IMR-90 (cell line): Measurements from ENCODE around the gene SAMHD1. TPM values are rescaled to one million over a fixed set of nuclear protein-coding genes. Genes with fewer than 3 reads are reported as not detected.

Experiments used
- ATAC-seq: fragments of 200-7000 bp; cut with Tn5 transposase; 2 replicates; pipeline ENCODE4 v1.9.1; 2020; ENCODE audit warnings: low read depth, mild to moderate bottlenecking, moderate library complexity
- BruUV-seq: library from RNA; stranded (reverse); fragments of 400-500 nt; replicated peaks from 2 replicates; lab custom pipeline; 2021; lab: Mats Ljungman, UMichigan
- CTCF ChIA-PET: fragments of 300-600 bp; formaldehyde crosslinking; extraction: SDS; loops from one replicate; lab custom pipeline; 2021; ENCODE audit warnings: antibody characterized with exemption; lab: Yijun Ruan, JAX
- POLR2A ChIA-PET: fragments of 300-600 bp; sonication (Branson Sonifier 250); formaldehyde crosslinking; loops from one replicate; lab custom pipeline; 2022; ENCODE audit warnings: antibody characterized with exemption; ENCODE audit not compliant: unreplicated experiment; lab: Charles Lee
- DNase-seq: peaks from one replicate; pipeline ENCODE4 v3.0.0; 2013
- H2AFZ ChIP-seq: replicated peaks from 2 replicates; pipeline ENCODE3; 2013; ENCODE audit warnings: low read length, mild to moderate bottlenecking; ENCODE audit not compliant: poor library complexity
- H2AK5ac ChIP-seq: 2 replicates; pipeline ENCODE4 v1.6.1; 2013; ENCODE audit warnings: low read depth, low read length, inconsistent platforms
- H2AK9ac ChIP-seq: replicated peaks from 2 replicates; pipeline ENCODE3; 2013; ENCODE audit warnings: mild to moderate bottlenecking, low read depth, low read length, moderate library complexity; ENCODE audit not compliant: poor library complexity
- H2BK120ac ChIP-seq: 2 replicates; pipeline ENCODE4 v1.6.1; 2013; ENCODE audit warnings: low read depth, low read length, inconsistent platforms
- H2BK15ac ChIP-seq: 3 replicates; pipeline ENCODE4 v1.6.1; 2013; ENCODE audit warnings: low read depth, low read length, inconsistent platforms
- H2BK20ac ChIP-seq: 2 replicates; pipeline ENCODE4 v1.6.1; 2013; ENCODE audit warnings: low read depth, mild to moderate bottlenecking, inconsistent platforms, low read length, moderate library complexity
- H2BK5ac ChIP-seq: 2 replicates; pipeline ENCODE4 v1.6.1; 2013; ENCODE audit warnings: mild to moderate bottlenecking, low read depth, low read length, inconsistent platforms; ENCODE audit not compliant: poor library complexity, severe bottlenecking
- H3K14ac ChIP-seq: replicated peaks from 2 replicates; pipeline ENCODE4 v1.6.1; 2013; ENCODE audit warnings: low read depth, low read length, inconsistent platforms
- H3K18ac ChIP-seq: 2 replicates; pipeline ENCODE4 v1.6.1; 2013; ENCODE audit warnings: low read depth, low read length, control low read depth
- H3K23ac ChIP-seq: 2 replicates; pipeline ENCODE4 v1.6.1; 2013; ENCODE audit warnings: low read depth, low read length, inconsistent platforms
- H3K27ac ChIP-seq: 2 replicates; pipeline ENCODE4 v1.5.1; 2013; ENCODE audit warnings: mild to moderate bottlenecking, control low read depth, low read length; ENCODE audit not compliant: insufficient read depth
- H3K27me3 ChIP-seq: 2 replicates; pipeline ENCODE4 v1.6.1; 2013; ENCODE audit warnings: low read length; ENCODE audit not compliant: control insufficient read depth, insufficient read depth
- H3K36me3 ChIP-seq: 2 replicates; pipeline ENCODE4 v1.6.1; 2013; ENCODE audit warnings: low read length, mixed read lengths; ENCODE audit not compliant: control insufficient read depth, insufficient read depth
- H3K4ac ChIP-seq: 2 replicates; pipeline ENCODE4 v1.6.1; 2013; ENCODE audit warnings: low read depth, low read length, inconsistent platforms
- H3K4me1 ChIP-seq: 2 replicates; pipeline ENCODE4 v1.6.1; 2013; ENCODE audit warnings: low read length, mixed read lengths; ENCODE audit not compliant: control insufficient read depth, insufficient read depth
- H3K4me2 ChIP-seq: 2 replicates; pipeline ENCODE4 v1.6.1; 2013; ENCODE audit warnings: low read depth, mild to moderate bottlenecking, control low read depth, low read length, moderate library complexity
- H3K4me3 ChIP-seq: 2 replicates; pipeline ENCODE4 v1.5.1; 2013; ENCODE audit warnings: low read depth, mild to moderate bottlenecking, control low read depth, low read length, moderate library complexity; ENCODE audit not compliant: insufficient read depth
- H3K56ac ChIP-seq: 2 replicates; pipeline ENCODE4 v1.6.1; 2013; ENCODE audit warnings: low read length, inconsistent platforms; ENCODE audit not compliant: insufficient read depth; ENCODE audit errors: extremely low read depth
- H3K79me1 ChIP-seq, 2 experiments: 2 replicates each; pipeline ENCODE4 v1.6.1; 2013; ENCODE audit warnings: low read length in 2 of 2, inconsistent platforms in 1 of 2, low read depth in 1 of 2
- H3K9ac ChIP-seq: 2 replicates; pipeline ENCODE4 v1.6.1; 2013; ENCODE audit warnings: low read depth, low read length, control low read depth
- H3K9me1 ChIP-seq: 2 replicates; pipeline ENCODE4 v1.6.1; 2013; ENCODE audit warnings: low read length, inconsistent platforms; ENCODE audit not compliant: insufficient read depth
- H3K9me3 ChIP-seq: 2 replicates; pipeline ENCODE4 v1.6.1; 2013; ENCODE audit warnings: low read length; ENCODE audit not compliant: control insufficient read depth, insufficient read depth
- H4K20me1 ChIP-seq: 2 replicates; pipeline ENCODE4 v1.6.1; 2013; ENCODE audit warnings: low read length, inconsistent platforms; ENCODE audit not compliant: insufficient read depth
- H4K5ac ChIP-seq: 2 replicates; pipeline ENCODE4 v1.6.1; 2013; ENCODE audit warnings: mild to moderate bottlenecking, low read depth, low read length, control low read depth
- H4K8ac ChIP-seq, 2 experiments: 2 replicates each; pipeline ENCODE4 v1.6.1; 2013; ENCODE audit warnings: low read depth in 2 of 2, low read length in 2 of 2, control low read depth in 1 of 2, inconsistent platforms in 1 of 2
- H4K91ac ChIP-seq: 2 replicates; pipeline ENCODE4 v1.6.1; 2013; ENCODE audit warnings: low read depth, low read length, inconsistent platforms; ENCODE audit not compliant: insufficient read depth
- MXI1 ChIP-seq: IDR thresholded peaks from 2 replicates; pipeline ENCODE4 v1.6.1; 2012; ENCODE audit warnings: low read depth, mild to moderate bottlenecking, low read length, moderate library complexity, borderline replicate concordance
- WGBS, 2 experiments: methylation state at CpG; one replicate each; pipeline versions ENCODE4 v1.1.5 to v1.1.7; 2013; ENCODE audit warnings: missing lambda C conversion rate in 2 of 2; ENCODE audit not compliant: insufficient read length in 1 of 2; ENCODE audit errors: extremely low coverage in 2 of 2; 5-methylcytosine and 5-hydroxymethylcytosine counted together
- dilution Hi-C: fragments of 300-500 bp; cut with HindIII; formaldehyde crosslinking; loops from one replicate; pipeline ENCODE4 v1.14.3; 2018; ENCODE audit warnings: low sequenced_read_pairs; ENCODE audit not compliant: unreplicated experiment
- in situ Hi-C: fragments of 300-500 bp; cut with MboI; formaldehyde crosslinking; loops from 3 replicates; pipeline ENCODE4 v1.14.3; 2019; ENCODE audit warnings: low sequenced_read_pairs, inconsistent platforms, mixed read lengths
- intact Hi-C: fragments of 100-400 bp; cut with micrococcal nuclease; formaldehyde crosslinking; loops from 2 replicates; pipeline ENCODE4 v1.10.0; 2022
- polyA plus RNA-seq, 3 experiments: library from polyadenylated mRNA; depleted of rRNA; stranded (reverse); fragments of >200 nt; gene quantifications; 2 replicates each; pipeline ENCODE4 v1.2.3, GENCODE V29; 2012; ENCODE audit warnings: low replicate concordance in 1 of 3
- total RNA-seq: library from RNA; depleted of rRNA; stranded (reverse); fragments of >200 nt; gene quantifications from 2 replicates; pipeline ENCODE4 v1.2.3, GENCODE V29; 2012

The SAMHD1 gene
- total and polyA plus RNA-seq, 2 of the 4 experiments (the other 2 are of a cell fraction), result 6.3 to 14.9 TPM

GRCh38 chr20:36881331-36881730 is 70.2 kb downstream of the SAMHD1 start:
- Histone ChIP-seq H3K27ac (no peak overlapping the region), H3K9me1 (no peaks in the 10 kb centered on the region), H2BK120ac (no peak overlapping the region), H3K4me3 (no peak overlapping the region), H3K18ac (no peak overlapping the region), H3K23ac (no peak overlapping the region), H3K79me1 (no peaks in the 10 kb centered on the region), H3K14ac (no peak overlapping the region), H3K4me2 (no peak overlapping the region), H3K4ac (no peak overlapping the region), H4K5ac (no peak overlapping the region), H3K27me3 (peaks cover 12% of the 10 kb centered on the region), H2BK5ac (no peak overlapping the region), H4K8ac (no peak overlapping the region), H2AK9ac (no peak overlapping the region), H3K56ac (no peak overlapping the region), H3K9me3 (no peaks in the 10 kb centered on the region), H4K91ac (no peak overlapping the region), H3K36me3 (no peaks in the 10 kb centered on the region), H2AFZ (no peak overlapping the region), H2BK20ac (no peak overlapping the region), H2AK5ac (no peak overlapping the region), H4K20me1 (no peaks in the 10 kb centered on the region), H3K4me1 (no peaks in the 10 kb centered on the region), H2BK15ac (no peak overlapping the region), H3K9ac (no peak overlapping the region)
- no peak for TF ChIP-seq MXI1
- DNase-seq (no peak), ATAC-seq (no peak)
- in situ Hi-C loops, result no loop called here
- WGBS, 2 experiments, result 89% methylated on average over 10 of the region's 16 CpGs; no CpG with 5 or more reads in 1 of the 2 experiments
- BruUV-seq, result no TSS peak
- ChIA-PET POLR2A (no interaction called here), CTCF (no interaction called here)
- intact Hi-C loops, result loop anchor here (10.0 kb wide), 1 partner anchor 267 kb away; no protein-coding TSS in a partner anchor
- dilution Hi-C loops, result no loop called here
